Cardiac fibroblast (primary cell): ENCODE results near the gene MPHOSPH8.
A peak's percentile ranks its signal among the peaks of the same experiment; 100 is the strongest.
"Not testable (repeated sequence)": the region's sequence is repeated elsewhere in the genome, so short reads cannot be mapped to it uniquely, and the experiment has no call there.

Source experiments
- DNase-seq, 2 donors: peaks; one replicate each; pipeline versions ENCODE4 v3.0.0 to v3.0.0-alpha.2; 2010; ENCODE audit warnings: low read depth in 2 of 2
- H3K4me3 ChIP-seq, 2 donors: replicated peaks in 1 of 2; 1 replicate in 1 of 2; 2 replicates in 1 of 2; pipeline ENCODE4 v1.5.1; 2011; ENCODE audit warnings: low read depth in 2 of 2, low read length in 2 of 2, mild to moderate bottlenecking in 2 of 2, moderate library complexity in 1 of 2
- CTCF ChIP-seq: IDR thresholded peaks from one replicate; pipeline ENCODE4 v1.5.1; 2011; ENCODE audit warnings: low read depth, mild to moderate bottlenecking, low read length, inconsistent platforms

The MPHOSPH8 gene

GRCh38 chr13:19674898-19675297 lies 41.4 kb downstream of the MPHOSPH8 start:
- no peak overlapping the region for H3K4me3 ChIP-seq
- no peak for TF ChIP-seq CTCF
- no peak for DNase-seq

- no peak for TF ChIP-seq CTCF
- H3K4me3 ChIP-seq: no peak overlapping the region
- no peak for DNase-seq
Measured at GRCh38 chr13:19676168-19676567, 42.7 kb downstream of the MPHOSPH8 start.

- TF ChIP-seq CTCF: no peak
- DNase-seq: no peak
- H3K4me3 ChIP-seq: no peak overlapping the region
Measured at GRCh38 chr13:19680751-19681150, 47.3 kb downstream of the MPHOSPH8 start.

- no peak overlapping the region for H3K4me3 ChIP-seq
- TF ChIP-seq CTCF: no peak
- DNase-seq: peak in 1 of 2 donors; percentile 22
Measured at GRCh38 chr13:19681517-19681916, 48.1 kb downstream of the MPHOSPH8 start.

- H3K4me3 ChIP-seq: no peak overlapping the region
- no peak for DNase-seq
- TF ChIP-seq CTCF: no peak
Measured at GRCh38 chr13:19685034-19685433, 51.6 kb downstream of the MPHOSPH8 start.

GRCh38 chr13:19685437-19685836 lies 52.0 kb downstream of the MPHOSPH8 start:
- no peak for DNase-seq
- no peak for TF ChIP-seq CTCF
- H3K4me3 ChIP-seq: no peak overlapping the region

- peak in 1 of 2 donors; percentile 33 for DNase-seq
Measured at GRCh38 chr13:19691447-19691846, 58.0 kb downstream of the MPHOSPH8 start.

More at GRCh38 chr13:19691447-19691846, 58.0 kb downstream of the MPHOSPH8 start:
- H3K4me3 ChIP-seq: not testable (repeated sequence)
